Muscle layer of duodenum (tissue), 2 donors: ENCODE data around the gene ADAMTS18.

Source experiments
- H3K27ac ChIP-seq: one replicate; pipeline ENCODE4 v1.7.0; 2013; ENCODE audit warnings: mild to moderate bottlenecking, low read length
- H3K27me3 ChIP-seq: one replicate; pipeline ENCODE4 v1.7.0; 2013; ENCODE audit warnings: low read depth, mild to moderate bottlenecking, control low read depth, low read length
- H3K36me3 ChIP-seq, 2 donors: one replicate each; pipeline ENCODE4 v1.7.0; 2013; ENCODE audit warnings: low read length in 2 of 2, control low read depth in 1 of 2, mild to moderate bottlenecking in 1 of 2; ENCODE audit not compliant: insufficient read depth in 2 of 2, control insufficient read depth in 1 of 2
- H3K4me1 ChIP-seq, 2 donors: one replicate each; pipeline ENCODE4 v1.7.0; 2013; ENCODE audit warnings: low read length in 2 of 2, mild to moderate bottlenecking in 2 of 2, control low read depth in 1 of 2, moderate library complexity in 1 of 2; ENCODE audit not compliant: insufficient read depth in 2 of 2, control insufficient read depth in 1 of 2
- H3K4me3 ChIP-seq, 2 donors: one replicate each; pipeline ENCODE4 v1.7.0; 2013; ENCODE audit warnings: low read length in 2 of 2, low read depth in 1 of 2, mild to moderate bottlenecking in 1 of 2
- H3K9me3 ChIP-seq, 2 donors: one replicate each; pipeline ENCODE4 v1.7.0; 2013; ENCODE audit warnings: low read length in 2 of 2, control low read depth in 1 of 2, mild to moderate bottlenecking in 1 of 2; ENCODE audit not compliant: control insufficient read depth in 1 of 2
- donor health status: healthy.

Gene ADAMTS18

GRCh38 chr16:77387815-77388209 lies 47.0 kb downstream of the ADAMTS18 start:
- Histone ChIP-seq H3K9me3 (no peaks in the 10 kb centered on the region), H3K4me3 (no peak overlapping the region), H3K36me3 (no peaks in the 10 kb centered on the region), H3K27me3 (no peaks in the 10 kb centered on the region), H3K27ac (no peak overlapping the region), H3K4me1 (no peaks in the 10 kb centered on the region)

- no peaks in the 10 kb centered on the region for H3K36me3 ChIP-seq
- no peak overlapping the region for H3K4me3 ChIP-seq
- no peaks in the 10 kb centered on the region for H3K27me3 ChIP-seq
These were observed 47.7 kb downstream of the ADAMTS18 start for GRCh38 chr16:77386831-77387814.

GRCh38 chr16:77385481-77385880 lies 49.4 kb downstream of the ADAMTS18 start:
- H3K36me3 ChIP-seq: no peaks in the 10 kb centered on the region
- H3K4me1 ChIP-seq: no peaks in the 10 kb centered on the region
- no peaks in the 10 kb centered on the region for H3K9me3 ChIP-seq
- no peaks in the 10 kb centered on the region for H3K27me3 ChIP-seq
- no peak overlapping the region for H3K27ac ChIP-seq
- no peak overlapping the region for H3K4me3 ChIP-seq

More at GRCh38 chr16:77386831-77387814, 47.7 kb downstream of the ADAMTS18 start:
- no peaks in the 10 kb centered on the region for H3K4me1 ChIP-seq
- no peak overlapping the region for H3K27ac ChIP-seq
- H3K9me3 ChIP-seq: no peaks in the 10 kb centered on the region

- Histone ChIP-seq H3K9me3 (no peaks in the 10 kb centered on the region), H3K4me1 (no peaks in the 10 kb centered on the region), H3K27ac (no peak overlapping the region), H3K4me3 (no peak overlapping the region), H3K27me3 (no peaks in the 10 kb centered on the region), H3K36me3 (no peaks in the 10 kb centered on the region)
These were observed 51.1 kb downstream of the ADAMTS18 start for GRCh38 chr16:77383606-77384187.

GRCh38 chr16:77376358-77376757 lies 58.5 kb downstream of the ADAMTS18 start:
- H3K4me1 ChIP-seq: no peaks in the 10 kb centered on the region
- H3K9me3 ChIP-seq: no peaks in the 10 kb centered on the region
- no peak overlapping the region for H3K27ac ChIP-seq
- H3K4me3 ChIP-seq: no peak overlapping the region
- no peaks in the 10 kb centered on the region for H3K36me3 ChIP-seq
- H3K27me3 ChIP-seq: no peaks in the 10 kb centered on the region

- Histone ChIP-seq H3K9me3 (peaks cover 0 to 2% of the 10 kb centered on the region in 2 donors), H3K4me1 (no peaks in the 10 kb centered on the region), H3K27me3 (no peaks in the 10 kb centered on the region), H3K27ac (no peak overlapping the region), H3K36me3 (no peaks in the 10 kb centered on the region), H3K4me3 (no peak overlapping the region)
These were observed 59.4 kb downstream of the ADAMTS18 start for GRCh38 chr16:77375396-77375795.

GRCh38 chr16:77374384-77374783 lies 60.5 kb downstream of the ADAMTS18 start:
- Histone ChIP-seq H3K4me3 (no peak overlapping the region), H3K27me3 (no peaks in the 10 kb centered on the region), H3K4me1 (no peaks in the 10 kb centered on the region), H3K9me3 (peaks cover 0 to 2% of the 10 kb centered on the region in 2 donors), H3K36me3 (no peaks in the 10 kb centered on the region), H3K27ac (no peak overlapping the region)

GRCh38 chr16:77373726-77374125 lies 61.1 kb downstream of the ADAMTS18 start:
- Histone ChIP-seq H3K9me3 (peaks cover 0 to 2% of the 10 kb centered on the region in 2 donors), H3K36me3 (no peaks in the 10 kb centered on the region), H3K27me3 (no peaks in the 10 kb centered on the region)

GRCh38 chr16:77364770-77365169 lies 70.1 kb downstream of the ADAMTS18 start:
- Histone ChIP-seq H3K27ac (no peak overlapping the region), H3K9me3 (no peaks in the 10 kb centered on the region), H3K36me3 (no peaks in the 10 kb centered on the region), H3K27me3 (no peaks in the 10 kb centered on the region), H3K4me1 (no peaks in the 10 kb centered on the region), H3K4me3 (no peak overlapping the region)

More at GRCh38 chr16:77373726-77374125, 61.1 kb downstream of the ADAMTS18 start:
- H3K4me3 ChIP-seq: no peak overlapping the region
- no peak overlapping the region for H3K27ac ChIP-seq
- H3K4me1 ChIP-seq: no peaks in the 10 kb centered on the region

- Histone ChIP-seq H3K27me3 (no peaks in the 10 kb centered on the region), H3K9me3 (no peaks in the 10 kb centered on the region), H3K4me1 (no peaks in the 10 kb centered on the region), H3K27ac (no peak overlapping the region), H3K36me3 (no peaks in the 10 kb centered on the region), H3K4me3 (no peak overlapping the region)
These were observed 75.8 kb downstream of the ADAMTS18 start for GRCh38 chr16:77359065-77359502.

GRCh38 chr16:77353587-77354263 lies 81.1 kb downstream of the ADAMTS18 start:
- Histone ChIP-seq H3K36me3 (no peaks in the 10 kb centered on the region), H3K27me3 (no peaks in the 10 kb centered on the region), H3K4me1 (no peaks in the 10 kb centered on the region), H3K27ac (no peak overlapping the region), H3K4me3 (no peak overlapping the region), H3K9me3 (no peaks in the 10 kb centered on the region)
